Measurements from ENCODE around the gene H2BK1.

H2BK1 gene

GRCh38 chr7:151192002-151192539, 18.2 kb downstream of the H2BK1 start:
- Histone ChIP-seq H3K27me3 (ENCODE audit: control insufficient read depth in 2 of 2, insufficient read depth in 2 of 2, low read length in 2 of 2) (peaks cover 6 to 18% of the 10 kb centered on the region in 2 donors), H3K9ac (ENCODE audit: low read depth in 1 of 2, low read length in 2 of 2) (no peak overlapping the region), H3K36me3 (ENCODE audit: control insufficient read depth in 2 of 2, insufficient read depth in 2 of 2, low read length in 2 of 2) (no peaks in the 10 kb centered on the region), H3K27ac (ENCODE audit: low read depth in 2 of 2, low read length in 2 of 2) (no peak overlapping the region), H3K9me3 (ENCODE audit: control insufficient read depth in 2 of 2, low read length in 2 of 2) (no peaks in the 10 kb centered on the region), H3K4me3 (ENCODE audit: low read length in 2 of 2) (no peak overlapping the region), H3K4me1 (ENCODE audit: control insufficient read depth in 2 of 2, insufficient read depth in 2 of 2, low read length in 2 of 2) (no peaks in the 10 kb centered on the region)

- H3K9me3 ChIP-seq (ENCODE audit: control insufficient read depth in 2 of 2, low read length in 2 of 2): no peaks in the 10 kb centered on the region
- no peak overlapping the region for H3K9ac ChIP-seq (ENCODE audit: low read depth in 1 of 2, low read length in 2 of 2)
- no peaks in the 10 kb centered on the region for H3K4me1 ChIP-seq (ENCODE audit: control insufficient read depth in 2 of 2, insufficient read depth in 2 of 2, low read length in 2 of 2)
- no peaks in the 10 kb centered on the region for H3K36me3 ChIP-seq (ENCODE audit: control insufficient read depth in 2 of 2, insufficient read depth in 2 of 2, low read length in 2 of 2)
- no peak overlapping the region for H3K4me3 ChIP-seq (ENCODE audit: low read length in 2 of 2)
- peaks cover 6 to 18% of the 10 kb centered on the region in 2 donors for H3K27me3 ChIP-seq (ENCODE audit: control insufficient read depth in 2 of 2, insufficient read depth in 2 of 2, low read length in 2 of 2)
- no peak overlapping the region for H3K27ac ChIP-seq (ENCODE audit: low read depth in 2 of 2, low read length in 2 of 2)
Observed at GRCh38 chr7:151191544-151191943, 18.7 kb downstream of the H2BK1 start.

GRCh38 chr7:151189038-151189437, 21.2 kb downstream of the H2BK1 start:
- H3K9me3 ChIP-seq (ENCODE audit: control insufficient read depth in 2 of 2, low read length in 2 of 2): no peaks in the 10 kb centered on the region
- H3K4me3 ChIP-seq (ENCODE audit: low read length in 2 of 2): no peak overlapping the region
- H3K27ac ChIP-seq (ENCODE audit: low read depth in 2 of 2, low read length in 2 of 2): no peak overlapping the region
- no peaks in the 10 kb centered on the region for H3K4me1 ChIP-seq (ENCODE audit: control insufficient read depth in 2 of 2, insufficient read depth in 2 of 2, low read length in 2 of 2)
- no peaks in the 10 kb centered on the region for H3K36me3 ChIP-seq (ENCODE audit: control insufficient read depth in 2 of 2, insufficient read depth in 2 of 2, low read length in 2 of 2)
- peaks cover 0 to 3% of the 10 kb centered on the region in 2 donors for H3K27me3 ChIP-seq (ENCODE audit: control insufficient read depth in 2 of 2, insufficient read depth in 2 of 2, low read length in 2 of 2)
- H3K9ac ChIP-seq (ENCODE audit: low read depth in 1 of 2, low read length in 2 of 2): no peak overlapping the region

GRCh38 chr7:151188252-151188542, 22.1 kb downstream of the H2BK1 start:
- H3K27ac ChIP-seq (ENCODE audit: low read depth in 2 of 2, low read length in 2 of 2): no peak overlapping the region

GRCh38 chr7:151187409-151188251, 22.7 kb downstream of the H2BK1 start:
- Histone ChIP-seq H3K27ac (ENCODE audit: low read depth in 2 of 2, low read length in 2 of 2) (no peak overlapping the region), H3K9ac (ENCODE audit: low read depth in 1 of 2, low read length in 2 of 2) (no peak overlapping the region), H3K27me3 (ENCODE audit: control insufficient read depth in 2 of 2, insufficient read depth in 2 of 2, low read length in 2 of 2) (peaks cover 0 to 3% of the 10 kb centered on the region in 2 donors)

More at GRCh38 chr7:151188252-151188542, 22.1 kb downstream of the H2BK1 start:
- no peak overlapping the region for H3K4me3 ChIP-seq (ENCODE audit: low read length in 2 of 2)
- H3K36me3 ChIP-seq (ENCODE audit: control insufficient read depth in 2 of 2, insufficient read depth in 2 of 2, low read length in 2 of 2): no peaks in the 10 kb centered on the region
- no peaks in the 10 kb centered on the region for H3K9me3 ChIP-seq (ENCODE audit: control insufficient read depth in 2 of 2, low read length in 2 of 2)
- no peak overlapping the region for H3K9ac ChIP-seq (ENCODE audit: low read depth in 1 of 2, low read length in 2 of 2)
- no peaks in the 10 kb centered on the region for H3K4me1 ChIP-seq (ENCODE audit: control insufficient read depth in 2 of 2, insufficient read depth in 2 of 2, low read length in 2 of 2)
- peaks cover 0 to 3% of the 10 kb centered on the region in 2 donors for H3K27me3 ChIP-seq (ENCODE audit: control insufficient read depth in 2 of 2, insufficient read depth in 2 of 2, low read length in 2 of 2)

GRCh38 chr7:151186640-151187408, 23.5 kb downstream of the H2BK1 start, which contains the start of gene ASB10:
TSS of gene ASB10 (minus strand) at chr7:151187250. CDS start at chr7:151187130, 120 bp downstream.
- no peaks in the 10 kb centered on the region for H3K36me3 ChIP-seq (ENCODE audit: control insufficient read depth in 2 of 2, insufficient read depth in 2 of 2, low read length in 2 of 2)
- H3K9me3 ChIP-seq (ENCODE audit: control insufficient read depth in 2 of 2, low read length in 2 of 2): no peaks in the 10 kb centered on the region
- H3K4me1 ChIP-seq (ENCODE audit: control insufficient read depth in 2 of 2, insufficient read depth in 2 of 2, low read length in 2 of 2): no peaks in the 10 kb centered on the region
- no peak within 1 kb of the TSS for H3K9ac ChIP-seq (ENCODE audit: low read depth in 1 of 2, low read length in 2 of 2)
- H3K27me3 ChIP-seq (ENCODE audit: control insufficient read depth in 2 of 2, insufficient read depth in 2 of 2, low read length in 2 of 2): peaks cover 0 to 7% of the 10 kb centered on the region in 2 donors
- H3K4me3 ChIP-seq (ENCODE audit: low read length in 2 of 2): no peak within 1 kb of the TSS
- H3K27ac ChIP-seq (ENCODE audit: low read depth in 2 of 2, low read length in 2 of 2): no peak within 1 kb of the TSS

More at GRCh38 chr7:151187409-151188251, 22.7 kb downstream of the H2BK1 start:
- Histone ChIP-seq H3K4me3 (ENCODE audit: low read length in 2 of 2) (no peak overlapping the region), H3K36me3 (ENCODE audit: control insufficient read depth in 2 of 2, insufficient read depth in 2 of 2, low read length in 2 of 2) (no peaks in the 10 kb centered on the region), H3K9me3 (ENCODE audit: control insufficient read depth in 2 of 2, low read length in 2 of 2) (no peaks in the 10 kb centered on the region), H3K4me1 (ENCODE audit: control insufficient read depth in 2 of 2, insufficient read depth in 2 of 2, low read length in 2 of 2) (no peaks in the 10 kb centered on the region)

GRCh38 chr7:151185762-151186639, 24.3 kb downstream of the H2BK1 start:
- Histone ChIP-seq H3K27ac (ENCODE audit: low read depth in 2 of 2, low read length in 2 of 2) (no peak overlapping the region), H3K9ac (ENCODE audit: low read depth in 1 of 2, low read length in 2 of 2) (no peak overlapping the region)

GRCh38 chr7:151181011-151181431, 29.3 kb downstream of the H2BK1 start:
- no peak overlapping the region for H3K4me3 ChIP-seq (ENCODE audit: low read length in 2 of 2)
- no peak overlapping the region for H3K9ac ChIP-seq (ENCODE audit: low read depth in 1 of 2, low read length in 2 of 2)
- H3K27me3 ChIP-seq (ENCODE audit: control insufficient read depth in 2 of 2, insufficient read depth in 2 of 2, low read length in 2 of 2): peaks cover 6 to 13% of the 10 kb centered on the region in 2 donors
- H3K36me3 ChIP-seq (ENCODE audit: control insufficient read depth in 2 of 2, insufficient read depth in 2 of 2, low read length in 2 of 2): no peaks in the 10 kb centered on the region
- no peak overlapping the region for H3K27ac ChIP-seq (ENCODE audit: low read depth in 2 of 2, low read length in 2 of 2)
- H3K4me1 ChIP-seq (ENCODE audit: control insufficient read depth in 2 of 2, insufficient read depth in 2 of 2, low read length in 2 of 2): no peaks in the 10 kb centered on the region
- H3K9me3 ChIP-seq (ENCODE audit: control insufficient read depth in 2 of 2, low read length in 2 of 2): no peaks in the 10 kb centered on the region

More at GRCh38 chr7:151185762-151186639, 24.3 kb downstream of the H2BK1 start:
- no peaks in the 10 kb centered on the region for H3K4me1 ChIP-seq (ENCODE audit: control insufficient read depth in 2 of 2, insufficient read depth in 2 of 2, low read length in 2 of 2)
- no peak overlapping the region for H3K4me3 ChIP-seq (ENCODE audit: low read length in 2 of 2)
- no peaks in the 10 kb centered on the region for H3K9me3 ChIP-seq (ENCODE audit: control insufficient read depth in 2 of 2, low read length in 2 of 2)
- H3K36me3 ChIP-seq (ENCODE audit: control insufficient read depth in 2 of 2, insufficient read depth in 2 of 2, low read length in 2 of 2): no peaks in the 10 kb centered on the region
- peaks cover 0 to 7% of the 10 kb centered on the region in 2 donors for H3K27me3 ChIP-seq (ENCODE audit: control insufficient read depth in 2 of 2, insufficient read depth in 2 of 2, low read length in 2 of 2)

- H3K27me3 ChIP-seq (ENCODE audit: control insufficient read depth in 2 of 2, insufficient read depth in 2 of 2, low read length in 2 of 2): peaks cover 10 to 13% of the 10 kb centered on the region in 2 donors
- no peaks in the 10 kb centered on the region for H3K9me3 ChIP-seq (ENCODE audit: control insufficient read depth in 2 of 2, low read length in 2 of 2)
- H3K27ac ChIP-seq (ENCODE audit: low read depth in 2 of 2, low read length in 2 of 2): no peak overlapping the region
- H3K9ac ChIP-seq (ENCODE audit: low read depth in 1 of 2, low read length in 2 of 2): no peak overlapping the region
- no peaks in the 10 kb centered on the region for H3K36me3 ChIP-seq (ENCODE audit: control insufficient read depth in 2 of 2, insufficient read depth in 2 of 2, low read length in 2 of 2)
- H3K4me3 ChIP-seq (ENCODE audit: low read length in 2 of 2): no peak overlapping the region
- H3K4me1 ChIP-seq (ENCODE audit: control insufficient read depth in 2 of 2, insufficient read depth in 2 of 2, low read length in 2 of 2): no peaks in the 10 kb centered on the region
Observed at GRCh38 chr7:151179946-151180345, 30.3 kb downstream of the H2BK1 start.
